GM21576 (cell line): ENCODE results near the gene DNASE2.

Experiments
- ATAC-seq: cut with Tn5 transposase; IDR thresholded peaks from one replicate; pipeline ENCODE4 v1.9.1; 2021; ENCODE audit warnings: mild to moderate bottlenecking, moderate library complexity; ENCODE audit not compliant: unreplicated experiment

DNASE2 gene

GRCh38 chr19:12886969-12887747 is 5.9 kb upstream of the DNASE2 start, which contains the start of gene KLF1:
TSS of gene KLF1 (minus strand) at chr19:12887201. CDS start at chr19:12887140, 61 bp downstream.
- no peak for ATAC-seq

- no peak for ATAC-seq
These were observed 5.4 kb upstream of the DNASE2 start for GRCh38 chr19:12886651-12886968.

- no peak for ATAC-seq
These were observed 4.8 kb upstream of the DNASE2 start for GRCh38 chr19:12885749-12886650.

GRCh38 chr19:12884926-12885748 is 3.9 kb upstream of the DNASE2 start:
- no peak for ATAC-seq

- ATAC-seq: no peak
These were observed 3.3 kb upstream of the DNASE2 start for GRCh38 chr19:12884627-12884925.

- ATAC-seq: no peak
These were observed 3.0 kb upstream of the DNASE2 start for GRCh38 chr19:12884202-12884601.

- no peak for ATAC-seq
These were observed 1.3 kb upstream of the DNASE2 start for GRCh38 chr19:12882589-12882988.

GRCh38 chr19:12880551-12881171 is 588 bp downstream of the DNASE2 start:
- ATAC-seq: peak; percentile 26

- ATAC-seq: no peak
These were observed 6.2 kb downstream of the DNASE2 start for GRCh38 chr19:12875086-12875485.

GRCh38 chr19:12873891-12874745 is 7.1 kb downstream of the DNASE2 start:
- ATAC-seq: no peak

GRCh38 chr19:12872941-12873890 is 8.0 kb downstream of the DNASE2 start:
- ATAC-seq: no peak

GRCh38 chr19:12872255-12872654 is 9.0 kb downstream of the DNASE2 start:
- ATAC-seq: no peak

GRCh38 chr19:12871681-12872080 is 9.6 kb downstream of the DNASE2 start:
- ATAC-seq: no peak

GRCh38 chr19:12868540-12869112 is 12.6 kb downstream of the DNASE2 start:
- ATAC-seq: no peak

- no peak for ATAC-seq
These were observed 13.8 kb downstream of the DNASE2 start for GRCh38 chr19:12867120-12868099.

- ATAC-seq: no peak
These were observed 14.7 kb downstream of the DNASE2 start for GRCh38 chr19:12866416-12867119.
